ENCODE data around the gene NTM.
"Not testable (repeated sequence)": the region's sequence is repeated elsewhere in the genome, so short reads cannot be mapped to it uniquely, and the experiment has no call there.

NTM gene

DNA sequence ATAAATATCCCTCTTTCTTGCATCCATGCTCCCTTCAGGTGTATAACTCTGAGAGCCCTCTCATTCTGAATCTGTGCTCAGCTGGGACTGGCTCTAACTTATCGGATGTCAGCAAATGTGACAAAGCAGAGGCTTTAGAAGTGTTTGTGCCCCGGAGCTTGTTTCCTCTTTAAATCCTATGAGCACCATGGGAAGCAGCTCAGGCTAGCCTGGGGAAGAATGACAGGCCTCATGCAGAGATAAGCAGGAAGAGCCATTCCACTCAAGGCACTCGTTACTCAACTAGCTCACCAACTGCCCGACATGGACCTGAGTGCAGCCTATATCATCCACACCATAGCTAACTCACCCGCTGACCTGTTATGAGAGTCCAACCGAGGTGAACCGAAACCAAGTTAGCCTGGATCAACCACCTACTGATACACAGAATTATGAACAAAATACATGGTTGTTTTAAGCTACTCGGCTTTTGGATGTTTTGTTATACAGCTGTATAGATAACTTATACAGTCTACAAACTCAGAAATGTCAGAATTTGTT, 990.7 kb downstream of the NTM start:
- DNase-seq, result no peak

DNA sequence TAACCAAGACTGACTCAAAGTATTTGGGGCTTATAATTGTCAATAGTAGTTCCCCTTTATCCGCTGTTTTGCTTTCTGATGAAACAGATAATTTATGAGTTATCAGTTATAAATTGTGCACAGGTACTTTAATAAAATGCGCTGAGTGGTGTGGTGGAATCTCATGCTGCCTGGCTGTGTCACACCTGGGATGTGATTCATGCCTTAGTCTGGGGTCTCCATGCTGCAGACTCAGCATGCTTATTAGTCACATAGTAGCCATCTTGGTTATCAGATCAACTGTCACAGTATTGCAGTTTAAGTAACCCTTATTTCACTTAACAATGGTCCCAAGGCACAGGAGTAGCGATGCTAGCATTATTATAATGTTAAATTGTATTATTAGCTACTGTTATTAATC, 995.2 kb downstream of the NTM start:
- DNase-seq, result no peak

DNA sequence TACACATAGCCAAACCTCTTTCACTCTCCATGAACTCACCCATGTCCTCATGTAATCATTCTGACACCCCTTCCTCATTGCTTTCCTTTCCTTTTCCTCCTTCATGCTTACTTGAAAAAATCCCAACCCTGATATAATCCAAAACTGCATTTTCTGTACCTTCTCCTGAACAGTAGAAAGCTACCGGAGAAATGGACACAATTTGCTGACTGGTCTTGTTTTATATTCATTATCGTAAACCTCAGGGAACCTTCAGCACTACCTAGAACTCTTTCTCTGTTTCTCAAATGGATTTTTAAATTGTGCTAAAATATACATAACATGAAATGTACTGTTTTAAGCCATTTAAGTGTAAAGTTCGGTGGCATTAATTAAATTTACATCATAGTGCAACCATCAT, 996.9 kb downstream of the NTM start:
- no peak for DNase-seq

DNA sequence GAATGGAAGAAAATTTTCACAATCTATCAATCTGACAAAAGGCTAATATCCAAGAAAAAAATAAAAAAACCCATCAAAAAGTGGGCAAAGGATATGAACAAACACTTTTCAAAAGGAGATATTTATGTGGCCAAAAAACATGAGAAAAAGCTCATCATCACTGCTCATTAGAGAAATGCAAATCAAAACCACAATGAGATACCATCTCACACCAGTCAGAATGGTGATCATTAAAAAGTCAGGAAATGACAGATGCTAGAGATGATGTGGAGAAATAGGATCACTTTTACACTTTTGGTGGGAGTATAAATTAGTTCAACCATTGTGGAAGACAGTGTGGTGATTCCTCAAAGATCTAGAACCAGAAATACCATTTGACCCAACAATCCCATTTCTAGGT, 999.7 kb downstream of the NTM start:
- DNase-seq, result not testable (repeated sequence)

- no peak for DNase-seq
Measured at GRCh38 chr11:132373405-132374143, 1003.2 kb downstream of the NTM start.

DNA sequence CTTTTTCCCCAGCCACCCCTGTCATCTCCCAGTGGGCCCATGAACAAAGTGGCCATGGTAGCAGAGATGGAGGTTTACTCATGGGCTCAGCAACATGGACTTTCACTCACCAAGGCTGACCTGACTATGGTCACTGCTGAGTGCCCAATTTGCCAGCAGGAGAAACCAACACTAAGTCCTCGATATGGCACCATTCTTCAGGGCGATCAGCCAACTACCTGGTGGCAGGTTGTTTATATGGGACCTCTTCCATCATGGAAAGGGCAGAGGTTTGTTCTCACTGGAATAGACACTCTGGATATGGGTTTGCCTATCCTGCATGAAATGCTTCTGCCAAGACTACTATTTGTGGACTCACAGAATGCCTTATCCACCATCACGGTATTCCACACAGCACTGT, 1009.1 kb downstream of the NTM start:
- no peak for DNase-seq

All from DMS 273 treated with DMSO at 0.1 percent for 48 hours (cell line).